IPS-18c (cell line): ENCODE data around the gene EMILIN2.

Experiments used
- H3K4me3 ChIP-seq: 2 replicates; pipeline ENCODE4 v1.7.0; 2013; ENCODE audit warnings: low read depth, mild to moderate bottlenecking, low read length, moderate library complexity; ENCODE audit not compliant: insufficient read depth
- H3K9me3 ChIP-seq: one replicate; pipeline ENCODE4 v1.6.1; 2013; ENCODE audit warnings: mild to moderate bottlenecking, low read length, moderate library complexity; ENCODE audit not compliant: control insufficient read depth, insufficient read depth

The EMILIN2 gene

GRCh38 chr18:2953935-2954653, 107.3 kb downstream of the EMILIN2 start:
- no peak overlapping the region for H3K4me3 ChIP-seq
- no peaks in the 10 kb centered on the region for H3K9me3 ChIP-seq

DNA sequence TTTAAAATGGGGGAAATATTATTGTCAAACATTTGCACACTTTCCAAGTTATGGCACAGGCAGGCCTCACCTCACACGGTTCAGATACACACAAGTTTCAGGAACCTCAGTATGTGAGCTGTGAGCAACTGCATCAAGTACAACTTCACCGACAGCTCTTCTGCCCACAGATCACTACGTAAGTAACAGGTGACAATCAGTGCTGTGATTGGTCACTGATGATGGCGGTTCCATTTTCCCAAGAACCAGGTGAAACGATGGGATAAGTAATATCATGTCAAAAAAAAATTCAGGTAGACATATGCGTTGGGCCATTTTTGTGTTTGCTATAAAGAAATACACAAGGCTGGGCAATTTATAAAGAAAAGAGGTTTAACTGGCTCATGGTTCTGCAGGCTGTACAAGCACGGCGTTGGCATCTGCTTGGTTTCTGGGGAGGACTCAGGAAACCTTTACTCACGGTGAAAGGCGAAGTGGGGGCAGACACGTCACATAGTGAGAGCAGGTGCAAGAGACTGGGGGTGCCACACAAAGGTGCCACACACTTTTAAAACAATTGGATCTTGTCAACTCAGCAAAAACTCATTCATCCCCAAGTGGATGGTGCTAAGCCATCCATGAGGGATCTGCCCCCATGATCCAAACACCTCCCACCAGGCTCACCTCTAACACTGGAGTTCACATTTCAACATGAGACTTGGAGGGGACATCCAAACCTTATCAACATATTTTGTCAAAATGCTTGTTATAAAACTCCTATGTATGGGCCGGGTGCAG, 108.3 kb downstream of the EMILIN2 start:
- Histone ChIP-seq H3K4me3 (no peak overlapping the region), H3K9me3 (no peaks in the 10 kb centered on the region)

DNA sequence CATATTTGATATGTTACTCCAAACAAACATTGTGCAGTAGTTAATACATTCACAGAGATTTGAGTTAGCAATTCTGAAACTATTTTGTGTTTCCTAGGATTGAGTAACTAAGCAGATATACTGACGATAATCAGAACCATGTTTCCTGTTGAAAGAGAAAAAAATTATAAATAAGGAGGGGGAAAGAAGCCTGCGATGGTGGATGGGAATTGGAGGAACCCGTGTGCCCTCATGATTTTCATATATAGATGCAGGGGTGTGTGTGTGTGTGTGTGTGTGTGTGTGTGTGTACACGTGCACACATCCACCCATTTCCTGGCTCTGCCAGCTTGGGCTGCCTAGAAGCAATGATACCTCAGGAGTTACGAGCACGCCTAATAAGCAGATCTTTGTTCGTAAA, 109.2 kb downstream of the EMILIN2 start:
- Histone ChIP-seq H3K4me3 (no peak overlapping the region), H3K9me3 (no peaks in the 10 kb centered on the region)

GRCh38 chr18:2958819-2959298, 112.1 kb downstream of the EMILIN2 start:
- Histone ChIP-seq H3K9me3 (no peaks in the 10 kb centered on the region), H3K4me3 (no peak overlapping the region)

GRCh38 chr18:2959341-2959740, 112.5 kb downstream of the EMILIN2 start:
- H3K4me3 ChIP-seq = no peak overlapping the region
- H3K9me3 ChIP-seq = no peaks in the 10 kb centered on the region

DNA sequence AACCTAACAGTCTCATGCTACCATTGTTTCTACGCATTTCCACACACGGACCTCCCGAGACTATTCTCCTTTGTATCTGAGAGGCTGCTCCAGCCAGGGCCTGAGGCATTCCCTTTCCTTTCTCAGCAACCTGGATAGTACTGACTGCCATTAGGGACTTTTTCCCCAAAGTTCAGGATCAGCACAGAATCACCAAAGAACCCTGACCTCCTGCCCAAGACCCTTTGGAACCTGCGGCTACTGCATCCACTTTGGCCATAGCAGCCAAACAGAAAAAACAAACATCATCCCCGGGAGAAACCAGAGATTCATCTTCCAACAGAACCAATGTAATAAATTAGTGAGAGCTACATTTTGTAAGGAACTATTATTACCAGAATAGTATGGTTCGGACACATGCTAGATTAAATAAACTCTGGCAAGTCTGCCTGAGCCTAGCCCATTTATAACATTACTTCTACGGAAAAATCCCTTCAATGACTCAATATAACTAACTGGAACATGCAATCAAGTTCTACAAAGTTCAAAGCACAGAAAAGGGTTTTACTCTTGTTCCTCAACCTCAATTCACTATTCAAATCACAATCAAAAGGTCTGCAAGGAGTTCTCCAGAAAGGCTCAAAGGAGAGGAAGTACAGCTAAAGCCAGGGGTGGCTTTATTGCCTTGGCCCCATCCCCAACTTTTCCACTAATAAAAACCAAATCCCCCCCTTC, 114.3 kb downstream of the EMILIN2 start:
- Histone ChIP-seq H3K4me3 (no peak overlapping the region), H3K9me3 (no peaks in the 10 kb centered on the region)

- no peak overlapping the region for H3K4me3 ChIP-seq
- no peaks in the 10 kb centered on the region for H3K9me3 ChIP-seq
Observed at GRCh38 chr18:2961821-2962220, 115.0 kb downstream of the EMILIN2 start.

DNA sequence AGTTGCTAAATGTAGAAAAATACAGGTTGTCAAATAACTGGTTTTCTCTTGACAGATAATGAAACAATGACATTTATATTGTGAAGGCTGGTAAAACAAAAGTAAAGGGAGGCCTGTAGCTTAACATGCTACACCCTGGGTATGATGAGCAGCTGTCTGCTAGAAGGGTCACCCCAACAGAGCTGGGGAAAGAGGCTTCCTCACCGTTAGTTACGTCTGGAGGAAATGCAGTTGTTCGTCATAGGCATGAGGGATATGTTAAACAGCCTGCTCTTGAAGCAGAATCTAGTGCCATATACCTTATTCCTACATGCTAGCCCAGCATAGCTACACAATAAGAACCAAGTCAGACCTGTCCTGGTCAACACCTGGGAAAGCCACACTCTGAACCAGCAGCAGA, 116.2 kb downstream of the EMILIN2 start:
- no peak overlapping the region for H3K4me3 ChIP-seq
- no peaks in the 10 kb centered on the region for H3K9me3 ChIP-seq

DNA sequence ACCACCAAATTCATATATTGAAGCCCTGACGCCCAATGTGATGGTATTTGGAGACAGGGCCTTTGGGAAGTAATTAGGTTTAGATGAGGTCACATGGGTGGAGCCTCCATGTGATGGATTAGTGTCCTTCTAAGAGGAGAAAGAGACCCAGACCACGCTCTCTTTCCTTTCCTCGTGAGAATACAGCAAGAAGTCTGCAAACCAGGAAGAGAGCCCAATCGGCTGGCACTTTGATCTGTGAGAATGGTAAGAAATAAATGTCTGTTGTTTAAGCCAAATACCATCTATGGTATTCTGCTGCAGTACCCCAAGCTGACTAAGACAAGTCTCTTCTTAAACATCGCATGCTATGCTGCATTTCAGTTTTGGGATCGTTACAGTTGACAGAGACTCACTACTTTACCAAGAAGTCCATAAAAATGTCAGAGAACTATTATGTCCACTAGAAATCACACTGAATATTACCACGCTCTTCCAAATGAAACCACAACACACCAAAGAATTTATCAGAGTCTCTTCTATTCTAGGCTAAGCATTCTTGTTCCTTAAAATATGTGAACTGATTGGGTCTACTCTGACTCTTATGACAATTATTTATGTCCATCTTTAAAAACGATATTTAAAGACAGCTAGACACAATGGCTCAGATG, 117.7 kb downstream of the EMILIN2 start:
- no peak overlapping the region for H3K4me3 ChIP-seq

More for the DNA sequence above, 117.7 kb downstream of the EMILIN2 start:
- H3K9me3 ChIP-seq = no peaks in the 10 kb centered on the region
